BLaER1 treated with 17β-estradiol and CSF1 and Interleukin-3, amounts not matched to agents 10 nM and 100 nM (cell line): ENCODE data around the gene LRCH2.
"Not testable (repeated sequence)": the region's sequence is repeated elsewhere in the genome, so short reads cannot be mapped to it uniquely, and the experiment has no call there.

Experiments
- H3K27ac ChIP-seq, 11 experiments: shearing (Covaris generic); formaldehyde crosslinking; 2 replicates each; pipeline ENCODE4 v1.8.1; 2022
- H3K27me3 ChIP-seq, 11 experiments: shearing (Covaris generic); formaldehyde crosslinking; 2 replicates each; pipeline ENCODE4 v1.8.1; 2022
- H3K36me3 ChIP-seq, 11 experiments: shearing (Covaris generic); formaldehyde crosslinking; 2 replicates each; pipeline ENCODE4 v1.8.1; 2022
- H3K4me1 ChIP-seq, 10 experiments: shearing (Covaris generic); formaldehyde crosslinking; 2 replicates each; pipeline ENCODE4 v1.8.1; 2022
- H3K4me2 ChIP-seq, 11 experiments: shearing (Covaris generic); formaldehyde crosslinking; 2 replicates each; pipeline ENCODE4 v1.8.1; 2022
- H3K4me3 ChIP-seq, 10 experiments: shearing (Covaris generic); formaldehyde crosslinking; 2 replicates each; pipeline ENCODE4 v1.8.1; 2022
- H3K9ac ChIP-seq, 11 experiments: shearing (Covaris generic); formaldehyde crosslinking; 2 replicates each; pipeline ENCODE4 v1.8.1; 2022
- H3K9me3 ChIP-seq, 11 experiments: shearing (Covaris generic); formaldehyde crosslinking; replicated peaks in 1 of 11; 2 replicates each; pipeline ENCODE4 v1.8.1; 2022
- H4K20me1 ChIP-seq, 11 experiments: shearing (Covaris generic); formaldehyde crosslinking; 2 replicates each; pipeline ENCODE4 v1.8.1; 2022
- Cebpa-rat ChIP-seq, 11 experiments: shearing (Covaris generic); IDR thresholded peaks; 2 replicates each; pipeline ENCODE4 v1.8.1; 2022

The LRCH2 gene

GRCh38 chrX:115255003-115255402 is 21.1 kb upstream of the LRCH2 start:
- Histone ChIP-seq H3K9ac (no peak overlapping the region), H3K36me3 (no peaks in the 10 kb centered on the region), H4K20me1 (no peaks in the 10 kb centered on the region; a peak in 1 of 22 replicates), H3K9me3 (no peaks in the 10 kb centered on the region), H3K4me1 (no peaks in the 10 kb centered on the region), H3K27me3 (peaks cover 85 to 100% (median 96%) of the 10 kb centered on the region in 11 experiments), H3K4me3 (no peak overlapping the region), H3K4me2 (no peak overlapping the region), H3K27ac (no peak overlapping the region)
- TF ChIP-seq Cebpa-rat (IDR thresholded peaks at IDR 0.05), result no peak

- no peak overlapping the region for H3K4me3 ChIP-seq
- no peak overlapping the region for H3K9ac ChIP-seq
- no peak overlapping the region for H3K4me2 ChIP-seq
- H3K27ac ChIP-seq, result no peak overlapping the region
- TF ChIP-seq Cebpa-rat (IDR thresholded peaks at IDR 0.05), result no peak
- no peaks in the 10 kb centered on the region for H3K4me1 ChIP-seq
- H3K36me3 ChIP-seq, result no peaks in the 10 kb centered on the region
- no peaks in the 10 kb centered on the region for H4K20me1 ChIP-seq
- peaks cover 82 to 100% (median 97%) of the 10 kb centered on the region in 11 experiments for H3K27me3 ChIP-seq
- H3K9me3 ChIP-seq, result no peaks in the 10 kb centered on the region
Measured at GRCh38 chrX:115251458-115252233, 17.8 kb upstream of the LRCH2 start.

GRCh38 chrX:115237056-115237455 is 3.2 kb upstream of the LRCH2 start:
- Histone ChIP-seq H3K27me3 (peaks cover 69 to 90% (median 86%) of the 10 kb centered on the region in 11 experiments), H3K9ac (no peak overlapping the region), H3K4me2 (no peak overlapping the region), H3K4me3 (no peak overlapping the region), H3K9me3 (peaks cover 0 to 10% (median 4%) of the 10 kb centered on the region in 11 experiments; a peak in 9 of 22 replicates), H3K27ac (no peak overlapping the region), H3K36me3 (no peaks in the 10 kb centered on the region), H4K20me1 (no peaks in the 10 kb centered on the region), H3K4me1 (no peaks in the 10 kb centered on the region)
- TF ChIP-seq Cebpa-rat (IDR thresholded peaks at IDR 0.05), result no peak

DNA sequence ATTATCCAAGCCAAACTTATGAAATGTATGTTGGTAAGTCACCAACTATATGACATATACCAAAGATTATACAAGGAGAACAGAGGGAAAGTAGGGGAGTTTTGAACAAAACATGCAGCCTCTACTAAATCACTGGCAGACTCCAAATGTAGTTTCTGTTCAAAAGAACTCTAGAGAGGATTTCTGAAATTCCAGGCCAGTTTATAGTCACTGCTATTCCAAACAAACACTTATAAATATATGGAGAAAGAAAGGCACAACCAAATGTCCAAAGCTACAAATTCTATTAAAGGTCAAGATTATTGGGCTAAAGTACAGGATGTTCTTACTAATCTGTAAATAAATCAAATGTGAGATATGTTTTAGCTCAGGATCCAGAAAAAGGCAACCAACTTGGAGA is 2.7 kb upstream of the LRCH2 start:
- Histone ChIP-seq H4K20me1 (no peaks in the 10 kb centered on the region), H3K9ac (no peak overlapping the region), H3K4me3 (no peak overlapping the region), H3K27me3 (peaks cover 73 to 95% (median 91%) of the 10 kb centered on the region in 11 experiments), H3K27ac (no peak overlapping the region), H3K4me2 (no peak overlapping the region), H3K9me3 (peaks cover 0 to 10% (median 4%) of the 10 kb centered on the region in 11 experiments; a peak in 9 of 22 replicates), H3K36me3 (no peaks in the 10 kb centered on the region), H3K4me1 (no peaks in the 10 kb centered on the region)
- TF ChIP-seq Cebpa-rat (IDR thresholded peaks at IDR 0.05), result no peak

- no peak for TF ChIP-seq Cebpa-rat (IDR thresholded peaks at IDR 0.05)
- Histone ChIP-seq H4K20me1 (no peaks in the 10 kb centered on the region), H3K27ac (no peak overlapping the region), H3K4me3 (no peak overlapping the region), H3K36me3 (no peaks in the 10 kb centered on the region), H3K9ac (no peak overlapping the region), H3K27me3 (peaks cover 86 to 99% (median 96%) of the 10 kb centered on the region in 11 experiments), H3K9me3 (peaks cover 0 to 5% (median 0%) of the 10 kb centered on the region in 11 experiments; a peak in 1 of 22 replicates), H3K4me2 (no peak overlapping the region), H3K4me1 (no peaks in the 10 kb centered on the region)
Measured at GRCh38 chrX:115234461-115234860, 565 bp upstream of the LRCH2 start.

DNA sequence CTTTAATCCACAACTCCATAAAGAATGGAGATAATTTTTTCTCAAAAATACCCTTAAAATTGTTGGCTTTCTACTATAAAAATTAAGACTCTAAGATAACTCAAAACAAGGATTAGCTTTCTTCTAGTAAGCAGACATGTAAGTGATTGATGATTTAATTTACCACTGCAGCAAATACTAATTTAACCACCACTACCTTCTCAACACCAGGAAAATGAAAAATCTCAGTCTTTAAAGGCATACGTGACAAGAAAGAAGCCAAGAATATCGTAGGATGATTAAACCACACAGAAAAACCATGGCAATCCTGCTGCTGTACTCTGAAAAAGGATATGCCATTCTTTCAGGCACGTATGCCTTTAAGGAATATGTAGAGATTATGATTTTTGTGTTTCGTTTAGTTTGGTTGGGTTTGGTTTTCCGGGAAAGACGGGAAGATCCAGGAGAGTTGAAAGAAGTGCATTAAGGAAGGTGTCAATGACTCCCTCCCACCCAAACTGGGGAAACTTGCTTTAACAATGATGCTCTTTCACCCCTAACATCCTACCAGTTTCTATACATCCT is 881 bp downstream of the LRCH2 start:
- Histone ChIP-seq H3K9ac (no peak overlapping the region), H3K4me3 (no peak overlapping the region)

DNA sequence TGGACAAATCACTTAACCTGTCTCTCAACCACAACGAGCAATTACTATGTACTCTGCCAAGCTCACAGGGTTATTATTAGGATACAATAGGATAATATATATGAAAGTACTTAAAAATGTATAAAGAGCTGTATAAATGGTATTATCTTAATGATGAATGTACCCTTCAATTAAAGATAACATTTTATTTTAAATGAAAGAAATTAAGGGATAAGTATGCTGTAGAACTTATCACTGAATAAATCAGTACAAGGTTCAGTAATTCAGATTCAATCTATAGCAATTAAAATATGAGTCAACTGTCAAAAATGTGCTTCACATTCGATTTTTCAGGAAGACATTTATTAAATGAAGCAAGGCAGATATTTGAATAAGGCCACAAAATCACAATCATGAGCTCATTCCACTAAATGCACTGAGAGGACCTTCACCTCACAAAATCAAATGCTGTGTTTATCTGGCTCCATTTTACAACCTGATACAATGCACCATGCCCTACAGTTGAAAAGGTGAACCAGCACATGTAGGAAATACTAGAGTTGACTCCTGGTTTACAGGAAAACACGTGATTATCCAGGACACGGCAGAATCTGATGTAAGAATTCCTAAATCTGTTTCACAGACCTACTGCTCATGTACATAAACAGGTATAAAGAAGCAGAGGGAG is 4.4 kb downstream of the LRCH2 start:
- TF ChIP-seq Cebpa-rat (IDR thresholded peaks at IDR 0.05), result no peak

More for the DNA sequence above, 881 bp downstream of the LRCH2 start:
- Histone ChIP-seq H3K36me3 (no peaks in the 10 kb centered on the region), H3K4me2 (no peak overlapping the region), H3K4me1 (no peaks in the 10 kb centered on the region), H3K27me3 (peaks cover 88 to 99% (median 97%) of the 10 kb centered on the region in 11 experiments), H3K27ac (no peak overlapping the region), H3K9me3 (peaks cover 0 to 5% (median 0%) of the 10 kb centered on the region in 11 experiments; a peak in 1 of 22 replicates), H4K20me1 (no peaks in the 10 kb centered on the region; a peak in 1 of 22 replicates)
- TF ChIP-seq Cebpa-rat (IDR thresholded peaks at IDR 0.05), result no peak

GRCh38 chrX:115226929-115227328 is 7.0 kb downstream of the LRCH2 start:
- TF ChIP-seq Cebpa-rat (IDR thresholded peaks at IDR 0.05), result no peak
- H3K27me3 ChIP-seq, result peaks cover 79 to 100% (median 94%) of the 10 kb centered on the region in 11 experiments
- H3K36me3 ChIP-seq, result no peaks in the 10 kb centered on the region
- no peak overlapping the region for H3K4me2 ChIP-seq
- H3K4me3 ChIP-seq, result no peak overlapping the region
- no peaks in the 10 kb centered on the region for H3K4me1 ChIP-seq
- no peaks in the 10 kb centered on the region; a peak in 1 of 22 replicates for H4K20me1 ChIP-seq
- H3K9ac ChIP-seq, result no peak overlapping the region
- no peaks in the 10 kb centered on the region for H3K9me3 ChIP-seq
- H3K27ac ChIP-seq, result no peak overlapping the region

More for the DNA sequence above, 4.4 kb downstream of the LRCH2 start:
- Histone ChIP-seq H3K4me2 (no peak overlapping the region), H3K9ac (no peak overlapping the region), H3K9me3 (peaks cover 0 to 5% (median 0%) of the 10 kb centered on the region in 11 experiments; a peak in 1 of 22 replicates), H3K4me1 (no peaks in the 10 kb centered on the region), H3K27me3 (peaks cover 76 to 98% (median 94%) of the 10 kb centered on the region in 11 experiments), H3K36me3 (no peaks in the 10 kb centered on the region), H4K20me1 (no peaks in the 10 kb centered on the region; a peak in 1 of 22 replicates), H3K27ac (no peak overlapping the region), H3K4me3 (no peak overlapping the region)

GRCh38 chrX:115217346-115217745 is 16.6 kb downstream of the LRCH2 start:
- not testable (repeated sequence) for H3K27ac ChIP-seq, H3K4me1 ChIP-seq, H3K9ac ChIP-seq

More at GRCh38 chrX:115217346-115217745, 16.6 kb downstream of the LRCH2 start:
- H4K20me1 ChIP-seq, H3K36me3 ChIP-seq, H3K9me3 ChIP-seq, H3K4me2 ChIP-seq, H3K4me3 ChIP-seq: not testable (repeated sequence)
- H3K27me3 ChIP-seq, result peaks cover 68 to 91% (median 86%) of the 10 kb centered on the region in 11 experiments
